HepG2 (cell line): ENCODE data around the gene GRAMD4. TPM values are rescaled to one million over a fixed set of nuclear protein-coding genes. Genes with fewer than 3 reads are reported as not detected.

Source experiments
- FOXK1 ChIP-seq: sonication (generic); formaldehyde crosslinking; IDR thresholded peaks from 2 replicates; pipeline ENCODE4 v1.4.0; 2020; ENCODE audit warnings: low read depth, missing genetic modification reagents, borderline replicate concordance
- FOXO1 ChIP-seq: sonication (generic); formaldehyde crosslinking; IDR thresholded peaks from 2 replicates; pipeline ENCODE4 v1.4.0; 2020; ENCODE audit warnings: missing genetic modification reagents
- KDM6A ChIP-seq: IDR thresholded peaks from 2 replicates; pipeline ENCODE4 v1.6.1; 2016; ENCODE audit warnings: low read depth
- MATR3 ChIP-seq: sonication (generic); formaldehyde crosslinking; IDR thresholded peaks from 2 replicates; pipeline ENCODE4 v1.4.0; 2020; ENCODE audit warnings: missing genetic modification reagents
- MBNL3 ChIP-seq: fragments of 250-450 bp; sonication (Bioruptor Pico); conservative IDR thresholded peaks from 2 replicates; pipeline ENCODE4 v1.8.0; 2022; ENCODE audit warnings: mild to moderate bottlenecking, inconsistent platforms
- MLX ChIP-seq: IDR thresholded peaks from 2 replicates; pipeline ENCODE4 v1.6.1; 2016
- NR2F6 ChIP-seq, 2 experiments: IDR thresholded peaks; 2 replicates each; pipeline ENCODE4 v1.6.1; 2016; ENCODE audit warnings: antibody characterized with exemption in 1 of 2, mild to moderate bottlenecking in 1 of 2
- PAF1 ChIP-seq: IDR thresholded peaks from 2 replicates; pipeline ENCODE4 v1.6.1; 2016; ENCODE audit warnings: missing genetic modification reagents, missing compliant biosample characterization
- TEAD3 ChIP-seq: optimal IDR thresholded peaks from 2 replicates; pipeline ENCODE3; 2016; ENCODE audit warnings: borderline replicate concordance
- TFAP4 ChIP-seq: sonication (generic); IDR thresholded peaks from 2 replicates; pipeline ENCODE4 v1.6.1; 2016; ENCODE audit warnings: low read depth, borderline replicate concordance
- UBTF ChIP-seq: sonication (generic); formaldehyde crosslinking; IDR thresholded peaks from 2 replicates; pipeline ENCODE4 v1.4.0; 2020; ENCODE audit warnings: mild to moderate bottlenecking, missing genetic modification reagents
- YEATS4 ChIP-seq: sonication (generic); formaldehyde crosslinking; IDR thresholded peaks from 2 replicates; pipeline ENCODE4 v1.4.0; 2020; ENCODE audit warnings: missing genetic modification reagents, borderline replicate concordance
- ZNF101 ChIP-seq: sonication (generic); formaldehyde crosslinking; IDR thresholded peaks from 2 replicates; pipeline ENCODE4 v1.4.0; 2020; ENCODE audit warnings: mild to moderate bottlenecking, low read depth, missing genetic modification reagents, borderline replicate concordance
- ZNF143 ChIP-seq: sonication (generic); formaldehyde crosslinking; IDR thresholded peaks from 2 replicates; pipeline ENCODE4 v1.4.0; 2020; ENCODE audit warnings: missing genetic modification reagents
- ZNF207 ChIP-seq: fragments of 450-650 bp; IDR thresholded peaks from 2 replicates; pipeline ENCODE4 v1.6.1; 2016; ENCODE audit warnings: antibody characterized with exemption, borderline replicate concordance
- ZNF281 ChIP-seq: sonication (generic); formaldehyde crosslinking; IDR thresholded peaks from 2 replicates; pipeline ENCODE4 v1.4.0; 2020; ENCODE audit warnings: missing genetic modification reagents, borderline replicate concordance
- ZNF333 ChIP-seq: sonication (generic); formaldehyde crosslinking; IDR thresholded peaks from 2 replicates; pipeline ENCODE4 v1.4.0; 2020; ENCODE audit warnings: mild to moderate bottlenecking, missing genetic modification reagents, borderline replicate concordance
- ZNF362 ChIP-seq: sonication (generic); formaldehyde crosslinking; IDR thresholded peaks from 2 replicates; pipeline ENCODE4 v1.4.0; 2020; ENCODE audit warnings: missing genetic modification reagents, mild to moderate bottlenecking, borderline replicate concordance
- ZNF558 ChIP-seq: sonication (generic); formaldehyde crosslinking; IDR thresholded peaks from 2 replicates; pipeline ENCODE4 v1.9.0; 2022; ENCODE audit warnings: mild to moderate bottlenecking, missing genetic modification reagents, borderline replicate concordance
- ZNF724P ChIP-seq: sonication (generic); formaldehyde crosslinking; IDR thresholded peaks from 2 replicates; pipeline ENCODE4 v1.8.0; 2022; ENCODE audit warnings: missing genetic modification reagents, borderline replicate concordance
- ZNF782 ChIP-seq: sonication (generic); formaldehyde crosslinking; IDR thresholded peaks from 2 replicates; pipeline ENCODE4 v1.4.0; 2020; ENCODE audit warnings: missing genetic modification reagents, mild to moderate bottlenecking, borderline replicate concordance
- ZSCAN12 ChIP-seq: sonication (generic); formaldehyde crosslinking; IDR thresholded peaks from 2 replicates; pipeline ENCODE4 v1.9.0; 2021; ENCODE audit warnings: mild to moderate bottlenecking, missing genetic modification reagents
- polyA plus RNA-seq, 8 experiments: library from polyadenylated mRNA; depleted of rRNA in 3 of 8; stranded (reverse) in 7 of 8; unstranded in 1 of 8; fragments of >200 nt; fragmentation: Illumina TruSeq in 4 of 8; extraction: Trizol in 4 of 8; gene quantifications; 2 replicates each; pipeline versions ENCODE4 v1.2.1 to v1.2.3, GENCODE V29; 2011 to 2016; ENCODE audit warnings: low read depth in 4 of 8, missing spikeins in 1 of 8, mixed read lengths in 1 of 8; ENCODE audit not compliant: insufficient read depth in 1 of 8
- total RNA-seq, 5 experiments: library from RNA; depleted of rRNA; stranded (reverse); fragments of >200 nt; fragmentation: Illumina TruSeq; extraction: Trizol; gene quantifications; 2 replicates each; pipeline ENCODE4 v1.2.3, GENCODE V29; 2016; ENCODE audit warnings: low read depth in 1 of 5

The GRAMD4 gene
- total and polyA plus RNA-seq, 2 of the 13 experiments (the other 11 are each of a cell fraction or from before 2014, with no cell fraction given): 15.2 to 15.7 TPM

GRCh38 chr22:46638601-46639431, 18.6 kb downstream of the GRAMD4 start (continued):
- TF ChIP-seq ZNF362 (CRISPR knock-in tag) (peak; percentile 56; the same call in 1 of the 2 replicates), YEATS4 (no peak), KDM6A (CRISPR knock-in tag) (peak; percentile 59), FOXO1 (CRISPR knock-in tag) (peak; percentile 90), ZNF101 (CRISPR knock-in tag) (no peak), ZNF333 (CRISPR knock-in tag) (no peak), ZNF143 (CRISPR knock-in tag) (no peak), ZNF207 (peak; percentile 13; the same call in 1 of the 2 replicates), ZNF558 (CRISPR knock-in tag) (no peak), TFAP4 (peak; percentile 91; the same call in 1 of the 2 replicates), ZSCAN12 (no peak), TEAD3 (CRISPR knock-in tag) (peak; percentile 88), MBNL3 (CRISPR knock-in tag) (no peak), NR2F6 (IDR thresholded peaks at IDR 0.05) (peak; percentile 73; the same call in 1 of the 2 replicates), NR2F6 (CRISPR knock-in tag; IDR thresholded peaks at IDR 0.05) (peak; percentile 86), ZNF782 (CRISPR knock-in tag) (no peak), FOXK1 (CRISPR knock-in tag) (peak; percentile 76; the same call in 1 of the 2 replicates), UBTF (peak; percentile 59), MLX (peak; percentile 90), MATR3 (CRISPR knock-in tag) (no peak), PAF1 (CRISPR knock-in tag) (no peak), ZNF724P (CRISPR knock-in tag) (no peak), ZNF281 (CRISPR knock-in tag) (peak; percentile 66; the same call in 1 of the 2 replicates)
